ENCODE measurements around the gene TTC31.

The TTC31 gene

DNA sequence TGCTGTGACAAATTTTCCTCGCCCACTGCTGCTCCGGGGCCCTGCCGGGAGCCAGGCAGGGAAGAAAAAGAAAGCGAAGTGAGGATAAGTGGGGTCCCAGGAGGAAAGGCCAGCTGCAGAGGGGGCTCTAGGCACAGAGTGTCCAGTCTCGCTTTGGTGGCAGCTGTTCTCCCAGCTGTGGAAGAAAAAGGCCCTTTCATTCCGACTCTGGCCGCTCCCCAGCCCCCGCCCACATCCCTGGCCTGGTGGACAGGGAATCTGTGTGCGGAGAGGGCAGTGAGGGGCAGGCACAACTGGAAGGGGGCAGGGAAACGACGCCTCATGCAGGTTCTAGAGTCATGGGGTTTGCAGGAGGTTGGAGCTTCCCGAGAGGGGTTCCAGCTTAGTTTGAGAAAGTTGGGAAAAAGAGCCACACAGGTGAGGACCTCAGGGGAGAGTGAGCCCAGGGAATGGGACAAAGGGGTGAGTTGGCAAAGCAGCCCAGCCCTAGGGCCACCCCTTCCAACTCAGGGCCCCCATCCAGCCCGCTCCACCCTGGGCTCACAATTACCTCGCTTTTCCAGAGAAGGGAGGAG, 43.0 kb upstream of the TTC31 start:
- Histone ChIP-seq H3K27me3 (ENCODE audit: low read length) (no peaks in the 10 kb centered on the region), H3K4me3 (ENCODE audit: insufficient read depth, low read length, poor library complexity, severe bottlenecking) (no peak overlapping the region), H3K9ac (ENCODE audit: low read length) (no peak overlapping the region), H3K27ac (ENCODE audit: low read depth, low read length) (no peak overlapping the region), H2AFZ (ENCODE audit: low read depth, low read length, severe bottlenecking) (no peak overlapping the region), H3K79me2 (ENCODE audit: insufficient read depth, low read length) (no peaks in the 10 kb centered on the region), H3K36me3 (ENCODE audit: low read length) (no peaks in the 10 kb centered on the region), H3K9me2 (replicated peaks; ENCODE audit: insufficient read depth, low read length) (no peaks in the 10 kb centered on the region), H3F3A (ENCODE audit: insufficient read depth) (no peaks in the 10 kb centered on the region), H3K4me2 (ENCODE audit: low read depth, low read length, poor library complexity, severe bottlenecking) (no peak overlapping the region), H3K9me3 (ENCODE audit: insufficient read depth, low read length) (no peaks in the 10 kb centered on the region), H4K20me1 (ENCODE audit: low read depth, low read length) (no peaks in the 10 kb centered on the region)
- no peak for TF ChIP-seq EZH2phosphoT487 (conservative IDR thresholded peaks at IDR 0.05; ENCODE audit: low read length)
- TF ChIP-seq, protein P1, sequence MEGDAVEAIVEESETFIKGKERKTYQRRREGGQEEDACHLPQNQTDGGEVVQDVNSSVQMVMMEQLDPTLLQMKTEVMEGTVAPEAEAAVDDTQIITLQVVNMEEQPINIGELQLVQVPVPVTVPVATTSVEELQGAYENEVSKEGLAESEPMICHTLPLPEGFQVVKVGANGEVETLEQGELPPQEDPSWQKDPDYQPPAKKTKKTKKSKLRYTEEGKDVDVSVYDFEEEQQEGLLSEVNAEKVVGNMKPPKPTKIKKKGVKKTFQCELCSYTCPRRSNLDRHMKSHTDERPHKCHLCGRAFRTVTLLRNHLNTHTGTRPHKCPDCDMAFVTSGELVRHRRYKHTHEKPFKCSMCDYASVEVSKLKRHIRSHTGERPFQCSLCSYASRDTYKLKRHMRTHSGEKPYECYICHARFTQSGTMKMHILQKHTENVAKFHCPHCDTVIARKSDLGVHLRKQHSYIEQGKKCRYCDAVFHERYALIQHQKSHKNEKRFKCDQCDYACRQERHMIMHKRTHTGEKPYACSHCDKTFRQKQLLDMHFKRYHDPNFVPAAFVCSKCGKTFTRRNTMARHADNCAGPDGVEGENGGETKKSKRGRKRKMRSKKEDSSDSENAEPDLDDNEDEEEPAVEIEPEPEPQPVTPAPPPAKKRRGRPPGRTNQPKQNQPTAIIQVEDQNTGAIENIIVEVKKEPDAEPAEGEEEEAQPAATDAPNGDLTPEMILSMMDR (IDR thresholded peaks at IDR 0.05; ENCODE audit: insufficient read depth, low read length, poor library complexity, severe bottlenecking) = no peak

DNA sequence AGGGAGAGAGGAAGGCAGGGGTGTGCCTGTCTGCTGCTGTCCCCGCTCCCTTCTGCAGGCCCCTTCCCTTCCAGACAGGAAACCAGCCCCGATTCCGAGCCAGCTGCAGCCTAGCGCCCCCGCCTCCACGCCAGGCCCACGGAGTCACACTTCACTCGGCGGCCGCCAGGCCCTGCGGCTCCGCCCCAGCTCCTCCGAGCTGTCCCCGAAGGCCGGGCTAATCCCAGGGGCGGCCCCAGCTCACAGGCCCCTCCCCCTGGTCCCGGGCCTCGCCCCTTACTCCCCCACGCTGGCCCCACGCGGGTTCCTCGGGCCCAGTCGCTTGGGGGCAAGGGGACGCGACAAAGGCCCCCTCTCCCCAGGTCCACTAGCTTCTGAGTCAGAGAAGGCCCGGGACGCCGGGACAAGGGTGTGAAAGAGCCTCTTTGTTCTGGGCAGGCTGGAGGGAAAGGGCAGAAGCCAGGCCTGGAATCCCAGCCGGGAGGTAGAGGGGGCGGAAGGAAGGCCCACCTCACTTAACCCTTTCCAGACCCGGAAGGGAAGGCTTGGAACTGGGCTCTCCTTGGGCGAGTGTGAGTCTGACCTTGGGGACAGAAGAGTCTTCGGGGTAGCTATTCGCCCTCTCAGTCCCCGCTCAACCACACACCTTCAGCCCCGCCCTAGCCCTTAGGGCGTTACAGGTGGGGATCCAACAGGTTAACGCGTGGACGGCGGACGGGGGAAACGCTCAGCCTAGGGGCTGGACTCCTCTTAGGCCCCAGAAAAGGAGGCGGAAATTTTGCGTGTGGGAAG, 42.3 kb upstream of the TTC31 start:
- H3K27me3 ChIP-seq (ENCODE audit: low read length) = no peaks in the 10 kb centered on the region
- H3K9me2 ChIP-seq (replicated peaks; ENCODE audit: insufficient read depth, low read length) = no peaks in the 10 kb centered on the region
- no peaks in the 10 kb centered on the region for H3K79me2 ChIP-seq (ENCODE audit: insufficient read depth, low read length)
- H3K27ac ChIP-seq (ENCODE audit: low read depth, low read length) = no peak overlapping the region
- H3F3A ChIP-seq (ENCODE audit: insufficient read depth) = no peaks in the 10 kb centered on the region
- H3K4me3 ChIP-seq (ENCODE audit: insufficient read depth, low read length, poor library complexity, severe bottlenecking) = no peak overlapping the region
- H3K9ac ChIP-seq (ENCODE audit: low read length) = no peak overlapping the region
- H4K20me1 ChIP-seq (ENCODE audit: low read depth, low read length) = no peaks in the 10 kb centered on the region
- H3K36me3 ChIP-seq (ENCODE audit: low read length) = no peaks in the 10 kb centered on the region
- no peaks in the 10 kb centered on the region for H3K9me3 ChIP-seq (ENCODE audit: insufficient read depth, low read length)
- TF ChIP-seq, protein P1 (IDR thresholded peaks at IDR 0.05; ENCODE audit: insufficient read depth, low read length, poor library complexity, severe bottlenecking) = no peak
- no peak for TF ChIP-seq EZH2phosphoT487 (conservative IDR thresholded peaks at IDR 0.05; ENCODE audit: low read length)
- no peak overlapping the region for H3K4me2 ChIP-seq (ENCODE audit: low read depth, low read length, poor library complexity, severe bottlenecking)
- H2AFZ ChIP-seq (ENCODE audit: low read depth, low read length, severe bottlenecking) = no peak overlapping the region

DNA sequence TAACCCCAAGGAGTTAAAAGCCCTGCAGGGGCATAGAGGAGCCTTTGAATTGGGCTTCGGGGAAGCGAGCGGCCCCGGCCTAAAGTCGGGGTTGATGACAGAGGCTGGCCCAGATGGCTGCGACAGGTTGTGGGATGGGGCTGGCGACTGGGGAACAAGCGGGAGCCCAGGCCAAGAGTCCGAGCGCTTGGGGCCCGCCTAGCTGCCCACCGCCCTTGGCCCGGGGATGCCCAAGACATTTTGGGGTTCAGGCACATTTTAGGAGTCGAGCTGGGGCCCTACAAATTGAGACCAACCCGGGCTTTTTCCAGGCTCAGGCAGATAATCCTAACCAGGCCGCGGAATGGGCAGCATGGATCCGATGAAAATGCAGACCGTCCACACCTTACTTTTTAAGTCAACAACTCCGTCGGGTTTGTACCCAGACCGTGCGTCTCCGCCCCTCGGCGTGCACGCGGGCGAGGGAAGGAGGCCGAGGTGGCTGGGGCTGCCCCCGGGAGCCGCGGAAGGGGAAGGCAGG, 41.7 kb upstream of the TTC31 start:
- no peak overlapping the region for H3K4me3 ChIP-seq (ENCODE audit: insufficient read depth, low read length, poor library complexity, severe bottlenecking)
- no peak overlapping the region for H2AFZ ChIP-seq (ENCODE audit: low read depth, low read length, severe bottlenecking)
- H3K9ac ChIP-seq (ENCODE audit: low read length) = no peak overlapping the region
- no peak overlapping the region for H3K27ac ChIP-seq (ENCODE audit: low read depth, low read length)
- H3K79me2 ChIP-seq (ENCODE audit: insufficient read depth, low read length) = no peaks in the 10 kb centered on the region
- TF ChIP-seq EZH2phosphoT487 (conservative IDR thresholded peaks at IDR 0.05; ENCODE audit: low read length) = no peak
- TF ChIP-seq, protein P1 (IDR thresholded peaks at IDR 0.05; ENCODE audit: insufficient read depth, low read length, poor library complexity, severe bottlenecking) = no peak
- H3K4me2 ChIP-seq (ENCODE audit: low read depth, low read length, poor library complexity, severe bottlenecking) = no peak overlapping the region
- H3K27me3 ChIP-seq (ENCODE audit: low read length) = no peaks in the 10 kb centered on the region
- H3K9me2 ChIP-seq (replicated peaks; ENCODE audit: insufficient read depth, low read length) = no peaks in the 10 kb centered on the region
- H3F3A ChIP-seq (ENCODE audit: insufficient read depth) = no peaks in the 10 kb centered on the region
- H4K20me1 ChIP-seq (ENCODE audit: low read depth, low read length) = no peaks in the 10 kb centered on the region
- H3K9me3 ChIP-seq (ENCODE audit: insufficient read depth, low read length) = no peaks in the 10 kb centered on the region
- no peaks in the 10 kb centered on the region for H3K36me3 ChIP-seq (ENCODE audit: low read length)

Measured in SU-DHL-6 (cell line).